GM18505 (cell line): Measurements from ENCODE around the gene HES5.

Source experiments
- ATAC-seq: cut with Tn5 transposase; IDR thresholded peaks from one replicate; pipeline ENCODE4 v1.9.1; 2021; ENCODE audit not compliant: unreplicated experiment
- POLR2A ChIP-seq: IDR thresholded peaks from 4 replicates; pipeline ENCODE4 v1.6.1; 2011; ENCODE audit warnings: borderline replicate concordance; ENCODE audit not compliant: insufficient read depth, insufficient read length; ENCODE audit errors: extremely low read depth

Gene HES5

GRCh38 chr1:2564815-2565374, 34.8 kb upstream of the HES5 start:
- no peak for TF ChIP-seq POLR2A
- ATAC-seq: no peak

GRCh38 chr1:2564006-2564814, 34.1 kb upstream of the HES5 start:
- ATAC-seq: no peak
- no peak for TF ChIP-seq POLR2A

- no peak for ATAC-seq
- TF ChIP-seq POLR2A: no peak
Observed at GRCh38 chr1:2563205-2563604, 33.1 kb upstream of the HES5 start.

- ATAC-seq: no peak
Observed at GRCh38 chr1:2561898-2562895, 32.1 kb upstream of the HES5 start.

DNA sequence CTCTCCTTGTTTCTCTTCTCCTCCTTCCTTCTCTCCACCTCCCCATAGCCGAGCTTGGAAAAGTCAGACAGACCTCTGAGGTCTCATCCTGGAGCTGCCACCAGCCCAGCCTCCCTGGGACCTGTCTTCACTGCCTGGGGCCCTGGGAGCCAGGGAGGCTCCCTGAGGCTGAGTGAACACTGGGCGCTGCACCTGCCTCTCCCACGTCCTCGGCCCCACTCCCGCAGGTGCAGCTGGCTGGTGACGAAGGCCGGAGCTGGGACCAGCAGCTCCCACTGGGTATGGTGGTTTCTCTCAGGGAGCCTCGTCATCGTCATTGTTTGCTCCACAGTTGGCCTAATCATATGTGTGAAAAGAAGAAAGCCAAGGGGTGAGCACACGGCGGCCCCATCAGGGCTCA, 31.4 kb upstream of the HES5 start:
- no peak for TF ChIP-seq POLR2A
- no peak for ATAC-seq

More at GRCh38 chr1:2561898-2562895, 32.1 kb upstream of the HES5 start:
- peak; percentile 20 for TF ChIP-seq POLR2A

DNA sequence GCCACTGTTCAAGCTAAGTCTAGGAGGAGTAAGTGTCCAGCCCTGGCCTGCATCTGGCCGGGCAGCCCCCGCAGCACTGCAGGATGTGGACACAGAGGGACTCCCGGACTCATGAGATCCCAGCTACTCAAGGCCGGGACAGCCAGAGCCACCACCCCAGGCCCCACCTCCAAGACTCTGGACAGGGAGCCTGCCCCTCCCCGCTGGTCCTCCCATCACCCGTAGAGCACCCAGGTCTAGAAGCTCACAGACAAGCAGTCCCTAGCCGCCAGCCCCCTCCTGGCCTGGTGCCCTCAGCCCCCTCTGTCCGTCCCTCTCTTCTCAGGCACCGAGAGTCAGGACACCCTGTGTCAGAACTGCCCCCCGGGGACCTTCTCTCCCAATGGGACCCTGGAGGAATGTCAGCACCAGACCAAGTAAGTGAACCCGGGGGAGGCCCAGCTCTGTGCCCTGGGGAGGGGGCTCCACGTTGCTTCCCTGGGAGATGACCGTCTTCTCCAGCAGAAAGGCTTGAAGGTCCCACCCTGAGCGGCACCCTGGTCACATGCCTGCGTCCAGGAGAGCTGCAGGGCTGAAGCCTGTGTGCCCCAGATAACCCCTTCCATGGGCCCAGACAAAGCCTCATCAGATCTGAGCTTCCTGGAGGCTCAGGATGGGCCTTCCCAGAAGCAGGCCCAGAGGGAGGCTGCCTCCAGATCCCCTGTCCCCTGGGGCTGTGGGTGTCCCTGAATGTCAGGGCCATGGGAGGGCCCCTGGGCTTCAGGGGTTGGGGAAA, 30.4 kb upstream of the HES5 start:
- no peak for TF ChIP-seq POLR2A
- ATAC-seq: no peak

DNA sequence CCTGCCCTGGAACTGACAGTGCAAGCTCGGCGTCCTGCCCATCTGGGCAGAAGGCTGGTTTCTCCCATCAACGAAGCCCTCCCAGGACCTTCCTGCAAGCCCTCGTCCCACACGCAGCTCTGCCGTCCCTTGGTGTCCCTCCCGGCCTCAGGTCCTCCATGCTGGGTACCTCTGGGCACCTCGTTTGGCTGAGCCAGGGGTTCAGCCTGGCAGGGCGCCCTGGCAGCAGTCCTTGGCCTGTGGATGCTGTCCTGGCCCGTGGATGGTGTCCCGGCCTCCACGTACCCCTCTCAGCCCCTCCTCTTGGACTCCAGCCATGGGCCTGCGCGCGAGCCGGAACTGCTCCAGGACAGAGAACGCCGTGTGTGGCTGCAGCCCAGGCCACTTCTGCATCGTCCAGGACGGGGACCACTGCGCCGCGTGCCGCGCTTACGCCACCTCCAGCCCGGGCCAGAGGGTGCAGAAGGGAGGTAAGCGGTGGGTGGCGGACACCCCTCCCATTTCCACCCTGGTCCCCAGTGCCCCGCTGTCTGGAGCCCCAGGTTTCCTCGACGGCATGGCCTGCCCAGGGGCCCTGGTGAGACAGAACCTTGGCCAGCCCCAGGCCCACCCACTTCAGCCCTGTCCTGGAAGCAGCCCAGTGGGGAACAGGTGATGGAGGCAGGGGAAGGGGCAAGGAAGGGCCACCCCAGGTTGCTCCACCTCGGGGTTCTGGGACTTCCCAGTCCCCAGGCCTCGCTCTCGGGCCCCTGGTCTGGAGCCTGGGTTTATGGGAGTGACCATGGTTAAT, 29.6 kb upstream of the HES5 start:
- no peak for TF ChIP-seq POLR2A
- no peak for ATAC-seq

GRCh38 chr1:2558861-2559260, 28.8 kb upstream of the HES5 start:
- ATAC-seq: no peak

GRCh38 chr1:2558420-2558819, 28.4 kb upstream of the HES5 start:
- ATAC-seq: no peak
- no peak for TF ChIP-seq POLR2A

More at GRCh38 chr1:2558861-2559260, 28.8 kb upstream of the HES5 start:
- TF ChIP-seq POLR2A: no peak

GRCh38 chr1:2557482-2558400, 27.7 kb upstream of the HES5 start:
- ATAC-seq: no peak
- TF ChIP-seq POLR2A: no peak

DNA sequence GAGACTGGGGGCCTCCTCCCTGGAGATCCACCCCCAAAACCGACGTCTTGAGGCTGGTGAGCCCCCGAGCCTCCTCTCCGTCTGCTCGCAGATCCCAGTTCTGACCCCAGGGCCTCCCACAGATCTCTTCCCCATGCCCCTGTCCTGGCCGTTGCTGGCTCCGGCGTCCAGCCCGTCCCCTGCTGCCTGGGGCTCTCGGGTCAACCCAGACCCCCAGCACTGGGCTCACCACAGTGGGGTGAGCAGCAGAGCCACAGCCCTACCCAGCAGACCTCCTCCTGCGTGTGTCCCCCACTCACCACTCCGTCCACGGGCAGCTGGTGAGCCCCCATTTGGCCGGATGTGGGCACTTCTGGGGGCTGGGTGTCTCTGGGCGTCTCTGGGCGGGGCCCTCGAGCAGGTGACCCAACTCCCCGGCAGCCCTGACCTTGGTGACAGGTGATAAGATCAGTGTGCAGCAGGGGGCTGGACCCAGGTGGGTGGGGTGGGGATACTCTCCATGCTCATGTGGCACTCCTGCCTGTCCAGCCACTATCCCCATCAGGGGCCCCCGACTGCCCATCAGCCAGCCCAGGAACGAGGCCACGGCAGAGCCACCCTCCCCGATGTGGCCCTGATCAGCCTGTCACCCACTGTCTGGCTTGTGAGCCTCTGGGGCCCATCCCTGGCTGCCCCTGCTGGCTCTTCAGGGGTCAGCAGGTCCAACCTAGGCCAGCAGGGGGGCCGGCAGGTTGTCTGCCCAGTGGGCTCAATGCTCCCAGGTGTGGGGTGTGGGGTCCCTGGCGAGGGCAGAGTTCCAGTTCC, 26.8 kb upstream of the HES5 start:
- no peak for ATAC-seq

DNA sequence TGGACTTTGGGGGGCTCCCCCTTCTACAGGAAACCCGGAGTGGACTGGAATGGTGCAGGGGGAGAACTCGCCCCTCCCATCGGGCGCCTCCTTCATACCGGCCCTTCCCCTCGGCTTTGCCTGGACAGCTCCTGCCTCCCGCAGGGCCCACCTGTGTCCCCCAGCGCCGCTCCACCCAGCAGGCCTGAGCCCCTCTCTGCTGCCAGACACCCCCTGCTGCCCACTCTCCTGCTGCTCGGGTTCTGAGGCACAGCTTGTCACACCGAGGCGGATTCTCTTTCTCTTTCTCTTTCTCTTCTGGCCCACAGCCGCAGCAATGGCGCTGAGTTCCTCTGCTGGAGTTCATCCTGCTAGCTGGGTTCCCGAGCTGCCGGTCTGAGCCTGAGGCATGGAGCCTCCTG, 26.2 kb upstream of the HES5 start, which contains the start of gene TNFRSF14:
Gene TNFRSF14 (plus strand): TSS at position 95 of the 401 bp plus-strand sequence. CDS start 294 bp downstream, at position 389.
- ATAC-seq: no peak
- TF ChIP-seq POLR2A: no peak

More for the DNA sequence above, 26.8 kb upstream of the HES5 start:
- no peak for TF ChIP-seq POLR2A
